ENCODE measurements around the gene JMJD6. TPM values are rescaled to one million over a fixed set of nuclear protein-coding genes. Genes with fewer than 3 reads are reported as not detected.
"Not testable (repeated sequence)": the region's sequence is repeated elsewhere in the genome, so short reads cannot be mapped to it uniquely, and the experiment has no call there.

Gene JMJD6
- total RNA-seq, 4 donors from 2014 or later = 21.5 to 42.6 (median 38.8) TPM

GRCh38 chr17:76732734-76733617 lies 6.6 kb upstream of the JMJD6 start:
- DNase-seq = peak in 1 of 3 donors; percentile 39
- Histone ChIP-seq H3K4me1 (peaks cover 3 to 40% (median 12%) of the 10 kb centered on the region in 4 donors), H3K27ac (peak overlapping the region in 1 of 4 donors; percentile 11), H3K27me3 (no peaks in the 10 kb centered on the region), H3K36me3 (peaks cover 0 to 46% (median 0%) of the 10 kb centered on the region in 3 donors), H3K9me3 (no peaks in the 10 kb centered on the region), H3K4me3 (no peak overlapping the region)
- no peak for TF ChIP-seq POLR2A (IDR thresholded peaks at IDR 0.05)
- TF ChIP-seq, protein P1, sequence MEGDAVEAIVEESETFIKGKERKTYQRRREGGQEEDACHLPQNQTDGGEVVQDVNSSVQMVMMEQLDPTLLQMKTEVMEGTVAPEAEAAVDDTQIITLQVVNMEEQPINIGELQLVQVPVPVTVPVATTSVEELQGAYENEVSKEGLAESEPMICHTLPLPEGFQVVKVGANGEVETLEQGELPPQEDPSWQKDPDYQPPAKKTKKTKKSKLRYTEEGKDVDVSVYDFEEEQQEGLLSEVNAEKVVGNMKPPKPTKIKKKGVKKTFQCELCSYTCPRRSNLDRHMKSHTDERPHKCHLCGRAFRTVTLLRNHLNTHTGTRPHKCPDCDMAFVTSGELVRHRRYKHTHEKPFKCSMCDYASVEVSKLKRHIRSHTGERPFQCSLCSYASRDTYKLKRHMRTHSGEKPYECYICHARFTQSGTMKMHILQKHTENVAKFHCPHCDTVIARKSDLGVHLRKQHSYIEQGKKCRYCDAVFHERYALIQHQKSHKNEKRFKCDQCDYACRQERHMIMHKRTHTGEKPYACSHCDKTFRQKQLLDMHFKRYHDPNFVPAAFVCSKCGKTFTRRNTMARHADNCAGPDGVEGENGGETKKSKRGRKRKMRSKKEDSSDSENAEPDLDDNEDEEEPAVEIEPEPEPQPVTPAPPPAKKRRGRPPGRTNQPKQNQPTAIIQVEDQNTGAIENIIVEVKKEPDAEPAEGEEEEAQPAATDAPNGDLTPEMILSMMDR (IDR thresholded peaks at IDR 0.05) = no peak

GRCh38 chr17:76731800-76732733 lies 5.7 kb upstream of the JMJD6 start:
- Histone ChIP-seq H3K4me1 (peaks cover 3 to 47% (median 12%) of the 10 kb centered on the region in 4 donors), H3K27ac (peak overlapping the region in 1 of 4 donors; percentile 11), H3K36me3 (peaks cover 0 to 46% (median 0%) of the 10 kb centered on the region in 3 donors)
- H3K27me3 ChIP-seq, DNase-seq, H3K9me3 ChIP-seq, H3K4me3 ChIP-seq: not testable (repeated sequence)

DNA sequence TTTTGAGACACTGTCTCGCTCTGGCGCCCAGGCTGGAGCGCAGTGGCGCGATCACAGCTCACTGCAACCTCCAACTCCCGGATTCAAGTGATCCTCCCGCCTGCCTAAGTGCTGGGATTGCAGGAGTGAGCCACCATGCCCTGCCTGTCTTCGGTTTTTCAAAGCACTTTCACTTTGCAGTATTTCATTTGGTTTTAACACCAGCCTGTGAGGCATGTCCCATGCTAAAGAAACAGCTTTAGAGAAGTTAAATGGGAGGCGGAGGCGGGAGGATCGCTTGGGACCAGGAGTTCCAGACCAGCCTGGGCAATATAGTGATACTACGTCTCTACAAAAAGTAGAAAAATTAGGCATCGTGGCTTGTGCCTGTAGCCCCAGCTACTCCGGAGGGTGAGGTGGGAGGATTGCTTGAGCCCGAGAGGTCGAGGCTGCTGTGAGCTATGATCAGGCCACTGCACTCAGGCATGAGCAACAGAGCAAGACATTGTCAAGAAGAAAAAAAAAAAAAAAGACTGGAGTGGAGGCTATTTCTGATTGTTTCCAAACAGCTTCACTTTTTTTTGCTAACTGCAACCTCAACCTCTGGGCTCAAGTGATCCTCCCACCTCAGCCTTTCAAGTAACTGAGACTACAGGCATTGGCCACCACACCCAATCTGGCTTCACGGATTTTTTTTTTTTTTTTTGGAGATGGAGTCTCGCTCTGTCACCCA lies 1.5 kb upstream of the JMJD6 start:
- peaks cover 0 to 40% (median 8%) of the 10 kb centered on the region in 4 donors for H3K4me1 ChIP-seq
- TF ChIP-seq, protein P1 (IDR thresholded peaks at IDR 0.05) = no peak
- TF ChIP-seq POLR2A (IDR thresholded peaks at IDR 0.05) = no peak
- no peaks in the 10 kb centered on the region for H3K27me3 ChIP-seq
- no peaks in the 10 kb centered on the region for H3K9me3 ChIP-seq
- DNase-seq = peak; percentile 26 to 54 (median 51)
- peaks cover 0 to 43% (median 0%) of the 10 kb centered on the region in 3 donors for H3K36me3 ChIP-seq
- H3K4me3 ChIP-seq = peak overlapping the region; percentile 86 to 98 (median 95)
- H3K27ac ChIP-seq = peak overlapping the region; percentile 72 to 100 (median 98)

- H3K27ac ChIP-seq = peak within 1 kb of the TSS; percentile 98 to 100 (median 99)
- H3K36me3 ChIP-seq = peaks cover 0 to 43% (median 0%) of the 10 kb centered on the region in 3 donors
- DNase-seq = peak; percentile 85 to 95 (median 89)
- H3K4me3 ChIP-seq = peak within 1 kb of the TSS; percentile 86 to 98 (median 95)
- TF ChIP-seq, protein P1 (IDR thresholded peaks at IDR 0.05) = peak; percentile 69 to 83 (median 80)
- no peak for TF ChIP-seq POLR2A (IDR thresholded peaks at IDR 0.05)
- no peaks in the 10 kb centered on the region for H3K9me3 ChIP-seq
- H3K27me3 ChIP-seq = no peaks in the 10 kb centered on the region
- peaks cover 0 to 33% (median 5%) of the 10 kb centered on the region in 4 donors for H3K4me1 ChIP-seq
Measured at GRCh38 chr17:76726776-76727718, 641 bp upstream of the JMJD6 start, which contains the start of gene METTL23. Gene METTL23 (plus strand): TSS chr17:76726839. CDS start chr17:76729711, 2,872 bp downstream.

Data from Peyer's patch (tissue), 4 donors.